ENCODE results near the gene LDLRAD1.

GRCh38 chr1:53987880-53988279, 30.1 kb downstream of the LDLRAD1 start:
- TF ChIP-seq YY1 (IDR thresholded peaks at IDR 0.05; ENCODE audit: insufficient read depth, insufficient read length), result no peak
- no peak for TF ChIP-seq ZNF274 (IDR thresholded peaks at IDR 0.05; ENCODE audit: low read depth, low read length)

All from NT2/D1 (cell line).